ENCODE results near the gene SYT1. TPM values are rescaled to one million over a fixed set of nuclear protein-coding genes. Genes with fewer than 3 reads are reported as not detected.
A peak's percentile ranks its signal among the peaks of the same experiment; 100 is the strongest.

SYT1 gene
- total RNA-seq, 6 experiments from 2014 or later: 3.5 to 10.5 (median 9.1) TPM

DNA sequence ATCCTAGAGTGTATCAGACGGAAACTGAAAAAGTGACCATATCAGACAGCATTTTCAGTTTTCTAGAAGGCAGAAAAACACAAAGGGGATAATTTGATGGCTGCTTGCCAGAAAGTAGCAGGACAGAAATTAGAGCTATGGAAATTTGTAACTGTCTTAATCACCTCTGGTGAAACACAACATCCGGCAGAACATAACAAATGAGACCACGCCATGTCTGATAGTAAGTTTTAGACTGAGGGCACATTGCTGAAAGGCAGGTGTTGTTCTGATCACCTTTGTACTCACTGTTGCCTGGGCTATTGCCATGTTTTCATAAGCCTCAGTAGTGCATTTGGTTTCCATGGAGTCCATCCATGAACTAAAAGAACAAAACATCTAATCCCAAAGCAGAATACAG is 535.9 kb downstream of the SYT1 start:
- Mint-ChIP-seq H3K27me3 (ENCODE audit: insufficient read depth) (no peaks in the 10 kb centered on the region; the same call in 1 of the 2 replicates), H3K4me1 (ENCODE audit: low read depth) (peaks cover 42% of the 10 kb centered on the region), H3K27ac (no peak overlapping the region), H3K36me3 (ENCODE audit: low read depth) (no peaks in the 10 kb centered on the region), H3K9me3 (no peaks in the 10 kb centered on the region), H3K4me3 (no peak overlapping the region)
- no peak for DNase-seq
- TF ChIP-seq CTCF (IDR thresholded peaks at IDR 0.05): no peak

- H3K36me3 Mint-ChIP-seq (ENCODE audit: low read depth): no peaks in the 10 kb centered on the region
- H3K27me3 Mint-ChIP-seq (ENCODE audit: insufficient read depth): no peaks in the 10 kb centered on the region; the same call in 1 of the 2 replicates
- H3K9me3 Mint-ChIP-seq: no peaks in the 10 kb centered on the region
- DNase-seq: peak; percentile 61
- peaks cover 47% of the 10 kb centered on the region for H3K4me1 Mint-ChIP-seq (ENCODE audit: low read depth)
- no peak for TF ChIP-seq CTCF (IDR thresholded peaks at IDR 0.05)
- peak overlapping the region; percentile 73 for H3K27ac Mint-ChIP-seq
- peak overlapping the region; percentile 38 for H3K4me3 Mint-ChIP-seq
Observed at GRCh38 chr12:79402606-79403005, 538.0 kb downstream of the SYT1 start.

DNA sequence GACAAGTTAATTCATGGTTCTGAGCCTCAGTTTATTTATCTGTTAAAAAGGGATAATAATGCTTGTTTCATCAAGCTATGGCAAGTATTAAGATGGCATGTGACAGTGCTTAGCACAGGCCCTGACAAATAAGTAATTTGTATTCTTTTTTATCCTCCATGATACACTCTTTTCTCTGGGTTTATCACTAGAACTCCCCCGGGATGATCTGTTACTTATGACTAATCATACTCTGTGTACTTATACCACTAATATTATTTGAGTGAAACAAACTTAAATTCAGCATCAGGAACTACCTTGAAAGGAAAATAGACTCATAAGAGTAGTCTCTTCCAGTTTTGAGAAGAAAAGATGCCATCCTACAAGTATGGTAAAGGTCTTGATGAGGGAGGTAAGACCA is 542.4 kb downstream of the SYT1 start:
- Mint-ChIP-seq H3K27me3 (ENCODE audit: insufficient read depth) (no peaks in the 10 kb centered on the region; the same call in 1 of the 2 replicates), H3K36me3 (ENCODE audit: low read depth) (no peaks in the 10 kb centered on the region), H3K4me1 (ENCODE audit: low read depth) (peaks cover 71% of the 10 kb centered on the region), H3K4me3 (no peak overlapping the region), H3K27ac (0 out of 2 replicates have a peak overlapping the region, but pooled peaks have one; percentile 0), H3K9me3 (no peaks in the 10 kb centered on the region)
- DNase-seq: no peak
- TF ChIP-seq CTCF (IDR thresholded peaks at IDR 0.05): no peak

DNA sequence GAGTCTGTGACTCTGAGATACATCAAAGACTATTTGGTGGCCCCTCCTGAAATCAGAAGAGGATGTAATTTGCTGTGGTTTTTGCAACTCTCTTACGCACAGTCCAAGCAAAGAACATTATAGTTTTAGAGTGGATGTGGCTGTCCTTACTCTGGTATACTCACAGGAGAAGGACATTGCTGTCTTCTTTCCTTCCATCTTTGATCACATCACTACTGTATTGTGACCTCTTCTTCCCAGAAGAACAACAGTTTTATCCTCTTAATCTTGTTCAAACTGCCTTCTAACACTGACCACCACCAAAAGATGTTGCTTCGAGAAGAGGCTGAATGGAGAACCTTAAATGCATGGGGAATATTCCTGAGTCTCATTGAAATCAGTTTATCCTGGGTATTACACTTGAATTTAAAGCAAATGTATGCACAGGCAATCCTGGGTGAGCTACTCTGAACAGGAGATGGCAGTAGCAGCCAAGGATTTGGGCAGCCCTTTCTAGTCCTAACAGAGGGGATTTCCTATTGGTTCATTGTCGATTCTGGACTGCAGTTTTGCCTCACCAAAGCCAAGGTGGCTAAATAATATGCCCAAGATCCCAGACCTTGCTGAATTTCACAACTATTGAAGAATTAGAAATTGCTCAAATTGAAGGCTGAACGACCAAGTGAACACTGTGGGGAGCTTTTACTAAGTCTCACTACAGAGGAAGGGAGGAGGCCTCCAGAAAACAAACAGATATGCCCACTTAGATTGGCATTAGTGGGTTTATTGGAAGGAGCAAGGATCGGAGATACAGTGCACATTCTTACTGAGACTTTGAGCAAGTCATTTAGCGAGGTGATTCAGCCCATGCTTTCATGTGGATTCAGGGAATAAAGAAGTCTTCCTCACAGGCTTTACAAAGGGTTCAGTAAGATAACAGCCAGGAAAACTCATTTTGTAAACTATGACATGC is 543.4 kb downstream of the SYT1 start:
- H3K9me3 Mint-ChIP-seq: no peaks in the 10 kb centered on the region
- peak; percentile 88 for DNase-seq
- peak overlapping the region; percentile 60 for H3K4me3 Mint-ChIP-seq
- H3K27ac Mint-ChIP-seq: peak overlapping the region; percentile 89
- peaks cover 61% of the 10 kb centered on the region for H3K4me1 Mint-ChIP-seq (ENCODE audit: low read depth)
- H3K27me3 Mint-ChIP-seq (ENCODE audit: insufficient read depth): no peaks in the 10 kb centered on the region; the same call in 1 of the 2 replicates
- TF ChIP-seq CTCF (IDR thresholded peaks at IDR 0.05): peak; percentile 85
- H3K36me3 Mint-ChIP-seq (ENCODE audit: low read depth): no peaks in the 10 kb centered on the region

GRCh38 chr12:79408689-79409088 is 544.1 kb downstream of the SYT1 start:
- H3K4me1 Mint-ChIP-seq (ENCODE audit: low read depth): peaks cover 61% of the 10 kb centered on the region
- peak overlapping the region; percentile 89 for H3K27ac Mint-ChIP-seq
- TF ChIP-seq CTCF (IDR thresholded peaks at IDR 0.05): no peak
- peak overlapping the region; percentile 60; the same call in 1 of the 2 replicates for H3K4me3 Mint-ChIP-seq
- H3K27me3 Mint-ChIP-seq (ENCODE audit: insufficient read depth): no peaks in the 10 kb centered on the region; the same call in 1 of the 2 replicates
- no peaks in the 10 kb centered on the region for H3K9me3 Mint-ChIP-seq
- no peak for DNase-seq
- no peaks in the 10 kb centered on the region for H3K36me3 Mint-ChIP-seq (ENCODE audit: low read depth)
